ENCODE measurements around the gene SCN1B.

DNA sequence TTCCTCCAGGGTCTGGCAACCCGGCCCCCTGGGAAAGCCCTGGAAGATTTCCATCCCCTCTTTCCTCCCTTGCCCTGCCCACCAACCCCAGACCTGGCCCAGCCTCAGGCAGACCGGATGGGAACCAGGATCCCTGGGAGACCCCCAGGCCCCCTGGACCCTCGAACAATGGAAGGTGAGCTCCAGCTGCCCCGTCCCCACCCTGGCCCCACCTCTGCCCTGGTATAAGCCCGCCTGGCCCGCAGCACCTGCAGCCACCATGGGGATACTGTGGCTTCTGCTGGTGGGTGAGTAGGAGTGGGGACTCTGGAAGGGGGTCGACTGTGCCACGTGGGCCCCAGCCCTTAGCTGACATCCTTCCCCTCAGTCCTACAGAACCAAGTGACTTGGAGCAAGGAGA, 43.7 kb downstream of the SCN1B start:
- no peak for TF ChIP-seq POLR2A (IDR thresholded peaks at IDR 0.05; ENCODE audit: low read depth, low read length)
- no peak for TF ChIP-seq TAF1 (IDR thresholded peaks at IDR 0.05; ENCODE audit: borderline replicate concordance, low read depth, low read length)
- no peak for TF ChIP-seq POLR2AphosphoS5 (IDR thresholded peaks at IDR 0.05; ENCODE audit: low read depth, low read length)

Data from GM12892 (cell line).